ENCODE data around the gene MBD6. TPM values are rescaled to one million over a fixed set of nuclear protein-coding genes. Genes with fewer than 3 reads are reported as not detected.

The MBD6 gene
- total RNA-seq, 4 donors from 2014 or later, result 36.6 to 155 (median 51.0) TPM

GRCh38 chr12:57543581-57543980 lies 21.0 kb downstream of the MBD6 start:
- H3K36me3 ChIP-seq, result no peaks in the 10 kb centered on the region
- in situ Hi-C loops (cut with MboI; ENCODE audit: low pct_ligation_motif_present in 1 of 4, low pct_unique_long_range_greater_than_20kb in 1 of 4, low sequenced_read_pairs in 3 of 4), result no loop called here
- no peak for DNase-seq
- 77% methylated on average over 2 of the region's 2 CpGs; no CpG with 5 or more reads in 1 of the 2 donors for WGBS, 2 donors (ENCODE audit: low coverage in 1 of 2)
- intact Hi-C loops (cut with DNase I; ENCODE audit: low total_unique reads), result no loop called here
- no peak overlapping the region for H3K27ac ChIP-seq
- TF ChIP-seq EP300 (IDR thresholded peaks at IDR 0.05; ENCODE audit: low read depth), result no peak
- no peak for TF ChIP-seq CTCF (IDR thresholded peaks at IDR 0.05)
- no peak for TF ChIP-seq POLR2A (IDR thresholded peaks at IDR 0.05)
- TF ChIP-seq POLR2AphosphoS5 (IDR thresholded peaks at IDR 0.05), result no peak
- H3K4me1 ChIP-seq, result peaks cover 7 to 50% (median 32%) of the 10 kb centered on the region in 4 donors
- H3K4me3 ChIP-seq, result no peak overlapping the region
- peaks cover 10% of the 10 kb centered on the region for H3K27me3 ChIP-seq
- no peaks in the 10 kb centered on the region for H3K9me3 ChIP-seq

GRCh38 chr12:57545809-57546437 lies 23.3 kb downstream of the MBD6 start:
- peak overlapping the region; percentile 90 to 97 (median 93) for H3K27ac ChIP-seq
- TF ChIP-seq EP300 (IDR thresholded peaks at IDR 0.05; ENCODE audit: low read depth) (no peak), CTCF (IDR thresholded peaks at IDR 0.05) (no peak), POLR2A (IDR thresholded peaks at IDR 0.05) (no peak), POLR2AphosphoS5 (IDR thresholded peaks at IDR 0.05) (no peak)
- no peaks in the 10 kb centered on the region for H3K36me3 ChIP-seq
- intact Hi-C loops (cut with DNase I; ENCODE audit: low total_unique reads) (no loop called here), in situ Hi-C loops (cut with MboI; ENCODE audit: low pct_ligation_motif_present in 1 of 4, low pct_unique_long_range_greater_than_20kb in 1 of 4, low sequenced_read_pairs in 3 of 4) (no loop called here)
- H3K27me3 ChIP-seq, result peaks cover 32% of the 10 kb centered on the region
- peaks cover 7 to 56% (median 39%) of the 10 kb centered on the region in 4 donors for H3K4me1 ChIP-seq
- H3K9me3 ChIP-seq, result no peaks in the 10 kb centered on the region
- H3K4me3 ChIP-seq, result peak overlapping the region; percentile 80 to 94 (median 92)
- DNase-seq, result peak; percentile 30
- WGBS, 2 donors (ENCODE audit: low coverage in 1 of 2), result 69% methylated on average over 15 of the region's 15 CpGs; no CpG with 5 or more reads in 1 of the 2 donors

- Histone ChIP-seq H3K36me3 (no peaks in the 10 kb centered on the region), H3K9me3 (no peaks in the 10 kb centered on the region), H3K27ac (peak within 1 kb of the TSS; percentile 90 to 97 (median 93)), H3K4me3 (peak within 1 kb of the TSS; percentile 80 to 94 (median 92)), H3K4me1 (peaks cover 7 to 49% (median 32%) of the 10 kb centered on the region in 4 donors), H3K27me3 (peaks cover 32% of the 10 kb centered on the region)
- in situ Hi-C loops (cut with MboI; ENCODE audit: low pct_ligation_motif_present in 1 of 4, low pct_unique_long_range_greater_than_20kb in 1 of 4, low sequenced_read_pairs in 3 of 4) (no loop called here), intact Hi-C loops (cut with DNase I; ENCODE audit: low total_unique reads) (no loop called here)
- peak; percentile 97 for DNase-seq
- peak in 2 of 3 donors; percentile 71 to 75 for TF ChIP-seq POLR2AphosphoS5 (IDR thresholded peaks at IDR 0.05)
- no peak for TF ChIP-seq EP300 (IDR thresholded peaks at IDR 0.05; ENCODE audit: low read depth)
- peak in 3 of 5 experiments; percentile 13 to 37 (median 25) for TF ChIP-seq CTCF (IDR thresholded peaks at IDR 0.05)
- TF ChIP-seq POLR2A (IDR thresholded peaks at IDR 0.05), result peak; percentile 65
- WGBS, 2 donors (ENCODE audit: low coverage in 1 of 2), result 1% methylated on average over 40 of the region's 56 CpGs; no CpG with 5 or more reads in 1 of the 2 donors
Observed at GRCh38 chr12:57546438-57547287, 24.0 kb downstream of the MBD6 start, which contains the start of gene DCTN2. DCTN2 (minus strand) TSS chr12:57547192; CDS start chr12:57547063, 129 bp downstream.
